ENCODE results near the gene RGS16. TPM values are rescaled to one million over a fixed set of nuclear protein-coding genes. Genes with fewer than 3 reads are reported as not detected.
A peak's percentile ranks its signal among the peaks of the same experiment; 100 is the strongest.

RGS16 gene
- 2.3 and 2.9 TPM in 2 replicates for total RNA-seq

GRCh38 chr1:182604175-182605164, at the start of gene RGS16:
TSS of gene RGS16 (minus strand) at chr1:182604389. CDS start at chr1:182604259, 130 bp downstream.
- TF ChIP-seq, protein P1, sequence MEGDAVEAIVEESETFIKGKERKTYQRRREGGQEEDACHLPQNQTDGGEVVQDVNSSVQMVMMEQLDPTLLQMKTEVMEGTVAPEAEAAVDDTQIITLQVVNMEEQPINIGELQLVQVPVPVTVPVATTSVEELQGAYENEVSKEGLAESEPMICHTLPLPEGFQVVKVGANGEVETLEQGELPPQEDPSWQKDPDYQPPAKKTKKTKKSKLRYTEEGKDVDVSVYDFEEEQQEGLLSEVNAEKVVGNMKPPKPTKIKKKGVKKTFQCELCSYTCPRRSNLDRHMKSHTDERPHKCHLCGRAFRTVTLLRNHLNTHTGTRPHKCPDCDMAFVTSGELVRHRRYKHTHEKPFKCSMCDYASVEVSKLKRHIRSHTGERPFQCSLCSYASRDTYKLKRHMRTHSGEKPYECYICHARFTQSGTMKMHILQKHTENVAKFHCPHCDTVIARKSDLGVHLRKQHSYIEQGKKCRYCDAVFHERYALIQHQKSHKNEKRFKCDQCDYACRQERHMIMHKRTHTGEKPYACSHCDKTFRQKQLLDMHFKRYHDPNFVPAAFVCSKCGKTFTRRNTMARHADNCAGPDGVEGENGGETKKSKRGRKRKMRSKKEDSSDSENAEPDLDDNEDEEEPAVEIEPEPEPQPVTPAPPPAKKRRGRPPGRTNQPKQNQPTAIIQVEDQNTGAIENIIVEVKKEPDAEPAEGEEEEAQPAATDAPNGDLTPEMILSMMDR (IDR thresholded peaks at IDR 0.05; ENCODE audit: insufficient read depth, low read length, poor library complexity, severe bottlenecking), result no peak
- H3K4me3 ChIP-seq (ENCODE audit: low read depth, low read length), result peak within 1 kb of the TSS; percentile 28
- no peaks in the 10 kb centered on the region for H3K36me3 ChIP-seq (ENCODE audit: control insufficient read depth, insufficient read depth, low read length)
- DNase-seq (ENCODE audit: low read depth), result peak; percentile 25
- no peaks in the 10 kb centered on the region for H3K27me3 ChIP-seq (ENCODE audit: control insufficient read depth, insufficient read depth, low read length)

DNA sequence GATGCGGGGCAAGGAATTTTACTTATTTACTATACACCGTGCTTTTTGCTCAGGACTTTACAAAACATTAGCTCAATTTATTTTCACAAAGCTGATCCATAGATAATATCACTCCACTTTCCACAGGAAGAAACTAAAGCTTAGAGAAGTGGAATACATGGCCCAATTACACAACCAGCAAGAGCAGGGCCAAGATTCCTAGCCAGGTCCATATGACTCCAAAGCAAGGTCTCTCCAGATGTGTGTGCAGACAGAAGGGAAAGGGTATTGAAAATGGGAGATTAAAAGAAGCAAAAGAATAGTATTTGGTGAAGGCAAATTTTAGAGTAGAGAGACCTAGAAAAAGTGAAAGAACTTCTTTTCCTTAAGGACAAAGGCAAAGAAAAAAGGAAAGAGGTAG, 49.8 kb upstream of the RGS16 start:
- TF ChIP-seq, protein P1 (IDR thresholded peaks at IDR 0.05; ENCODE audit: insufficient read depth, low read length, poor library complexity, severe bottlenecking), result no peak
- Histone ChIP-seq H3K4me3 (ENCODE audit: low read depth, low read length) (no peak overlapping the region), H3K27me3 (ENCODE audit: control insufficient read depth, insufficient read depth, low read length) (no peaks in the 10 kb centered on the region), H3K36me3 (ENCODE audit: control insufficient read depth, insufficient read depth, low read length) (no peaks in the 10 kb centered on the region)
- no peak for DNase-seq (ENCODE audit: low read depth)

GRCh38 chr1:182652933-182653332, 48.7 kb upstream of the RGS16 start:
- Histone ChIP-seq H3K4me3 (ENCODE audit: low read depth, low read length) (no peak overlapping the region), H3K36me3 (ENCODE audit: control insufficient read depth, insufficient read depth, low read length) (no peaks in the 10 kb centered on the region), H3K27me3 (ENCODE audit: control insufficient read depth, insufficient read depth, low read length) (no peaks in the 10 kb centered on the region)
- TF ChIP-seq, protein P1 (IDR thresholded peaks at IDR 0.05; ENCODE audit: insufficient read depth, low read length, poor library complexity, severe bottlenecking), result no peak
- no peak for DNase-seq (ENCODE audit: low read depth)

GRCh38 chr1:182651339-182651724, 47.1 kb upstream of the RGS16 start:
- peaks cover 2% of the 10 kb centered on the region for H3K27me3 ChIP-seq (ENCODE audit: control insufficient read depth, insufficient read depth, low read length)
- DNase-seq (ENCODE audit: low read depth), result no peak
- H3K36me3 ChIP-seq (ENCODE audit: control insufficient read depth, insufficient read depth, low read length), result no peaks in the 10 kb centered on the region
- no peak overlapping the region for H3K4me3 ChIP-seq (ENCODE audit: low read depth, low read length)
- TF ChIP-seq, protein P1 (IDR thresholded peaks at IDR 0.05; ENCODE audit: insufficient read depth, low read length, poor library complexity, severe bottlenecking), result no peak

- no peak overlapping the region for H3K4me3 ChIP-seq (ENCODE audit: low read depth, low read length)
- H3K36me3 ChIP-seq (ENCODE audit: control insufficient read depth, insufficient read depth, low read length), result no peaks in the 10 kb centered on the region
- peaks cover 2% of the 10 kb centered on the region for H3K27me3 ChIP-seq (ENCODE audit: control insufficient read depth, insufficient read depth, low read length)
- TF ChIP-seq, protein P1 (IDR thresholded peaks at IDR 0.05; ENCODE audit: insufficient read depth, low read length, poor library complexity, severe bottlenecking), result no peak
- DNase-seq (ENCODE audit: low read depth), result no peak
These were observed 46.6 kb upstream of the RGS16 start for GRCh38 chr1:182650678-182651338.
